Right atrium auricular region (tissue), 2 donors: ENCODE measurements around the gene STK32B. TPM values are rescaled to one million over a fixed set of nuclear protein-coding genes. Genes with fewer than 3 reads are reported as not detected.

Experiments used
- DNase-seq: peaks from one replicate; pipeline ENCODE4 v3.0.0-alpha.2; 2019; ENCODE audit warnings: low spot score
- H3K27ac ChIP-seq, 2 donors: fragments of 200-600 bp; sonication (generic); 1 replicate in 1 of 2; 2 replicates in 1 of 2; pipeline ENCODE4 v1.5.1; 2016 to 2019
- H3K27me3 ChIP-seq, 2 donors: fragments of 200-600 bp; sonication (generic); one replicate each; pipeline versions ENCODE4 v1.5.1 to v1.6.0; 2017 to 2019
- H3K36me3 ChIP-seq: fragments of 200-600 bp; sonication (generic); one replicate; pipeline ENCODE4 v1.5.1; 2016
- H3K4me1 ChIP-seq, 2 donors: fragments of 200-600 bp; sonication (generic); one replicate each; pipeline versions ENCODE4 v1.5.1 to v1.6.0; 2017 to 2019
- H3K4me3 ChIP-seq, 2 donors: fragments of 200-600 bp; sonication (generic); 1 replicate in 1 of 2; 2 replicates in 1 of 2; pipeline ENCODE4 v1.5.1; 2017 to 2019; ENCODE audit warnings: mild to moderate bottlenecking in 1 of 2, moderate library complexity in 1 of 2
- H3K9me3 ChIP-seq, 2 donors: fragments of 200-600 bp; sonication (generic); one replicate each; pipeline ENCODE4 v1.5.1; 2019
- total RNA-seq, 2 donors: library from RNA; depleted of rRNA; stranded (reverse); fragments of >200 nt; gene quantifications; one replicate each; pipeline ENCODE4 v1.1.0, GENCODE V29; 2016
- TF ChIP-seq, protein P1 (sequence below), 2 donors: fragments of 200-600 bp; sonication (generic); IDR thresholded peaks; one replicate each; pipeline ENCODE4 v1.5.1; 2019; ENCODE audit warnings: antibody characterized with exemption in 2 of 2

Gene STK32B
- total RNA-seq, 2 donors from 2014 or later, result 0.31 to 0.59 TPM

DNA sequence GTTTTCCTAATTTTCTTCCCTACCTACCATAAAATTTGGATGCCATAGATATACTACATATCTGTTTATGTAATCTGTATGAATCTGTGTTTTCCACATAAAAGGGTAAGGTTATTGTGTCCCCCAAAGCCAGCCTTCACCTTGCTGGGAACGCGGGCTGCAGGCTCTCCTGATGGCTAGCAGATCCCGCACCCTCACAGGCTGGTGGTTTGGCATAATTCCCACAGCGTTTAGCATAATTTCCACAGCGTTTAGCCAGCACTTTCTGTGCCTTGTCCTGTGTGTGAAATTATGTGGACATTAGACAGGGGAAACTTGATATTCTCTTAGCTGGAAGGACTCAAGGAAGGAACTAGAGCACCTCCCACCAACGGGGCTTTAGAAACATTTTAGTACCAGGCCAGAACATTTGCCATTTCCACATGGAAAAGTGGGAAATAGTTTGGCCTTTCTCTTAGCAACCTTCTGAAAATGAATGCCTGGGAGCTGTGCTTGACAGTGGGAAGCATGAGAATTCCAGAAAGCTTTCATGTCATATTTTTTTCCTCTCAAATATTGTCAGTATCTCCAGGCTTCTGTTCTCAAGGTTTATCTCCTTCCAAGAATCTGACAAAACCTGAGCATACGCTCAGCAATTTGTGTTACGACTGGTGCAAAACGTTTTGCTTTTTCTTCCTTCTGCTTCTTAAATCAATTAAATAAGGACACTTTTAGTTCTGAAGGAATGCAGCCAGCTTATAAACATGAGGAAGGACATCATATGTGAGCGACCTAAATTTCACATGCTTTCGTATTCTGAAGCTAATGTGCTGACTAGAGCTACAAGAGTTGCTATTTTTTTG is 67.9 kb downstream of the STK32B start:
- H3K9me3 ChIP-seq, result no peaks in the 10 kb centered on the region
- TF ChIP-seq, protein P1, sequence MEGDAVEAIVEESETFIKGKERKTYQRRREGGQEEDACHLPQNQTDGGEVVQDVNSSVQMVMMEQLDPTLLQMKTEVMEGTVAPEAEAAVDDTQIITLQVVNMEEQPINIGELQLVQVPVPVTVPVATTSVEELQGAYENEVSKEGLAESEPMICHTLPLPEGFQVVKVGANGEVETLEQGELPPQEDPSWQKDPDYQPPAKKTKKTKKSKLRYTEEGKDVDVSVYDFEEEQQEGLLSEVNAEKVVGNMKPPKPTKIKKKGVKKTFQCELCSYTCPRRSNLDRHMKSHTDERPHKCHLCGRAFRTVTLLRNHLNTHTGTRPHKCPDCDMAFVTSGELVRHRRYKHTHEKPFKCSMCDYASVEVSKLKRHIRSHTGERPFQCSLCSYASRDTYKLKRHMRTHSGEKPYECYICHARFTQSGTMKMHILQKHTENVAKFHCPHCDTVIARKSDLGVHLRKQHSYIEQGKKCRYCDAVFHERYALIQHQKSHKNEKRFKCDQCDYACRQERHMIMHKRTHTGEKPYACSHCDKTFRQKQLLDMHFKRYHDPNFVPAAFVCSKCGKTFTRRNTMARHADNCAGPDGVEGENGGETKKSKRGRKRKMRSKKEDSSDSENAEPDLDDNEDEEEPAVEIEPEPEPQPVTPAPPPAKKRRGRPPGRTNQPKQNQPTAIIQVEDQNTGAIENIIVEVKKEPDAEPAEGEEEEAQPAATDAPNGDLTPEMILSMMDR (IDR thresholded peaks at IDR 0.05), result no peak
- H3K27ac ChIP-seq, result no peak overlapping the region
- H3K36me3 ChIP-seq, result no peaks in the 10 kb centered on the region
- no peaks in the 10 kb centered on the region for H3K27me3 ChIP-seq
- H3K4me3 ChIP-seq, result no peak overlapping the region
- no peaks in the 10 kb centered on the region for H3K4me1 ChIP-seq
- no peak for DNase-seq

DNA sequence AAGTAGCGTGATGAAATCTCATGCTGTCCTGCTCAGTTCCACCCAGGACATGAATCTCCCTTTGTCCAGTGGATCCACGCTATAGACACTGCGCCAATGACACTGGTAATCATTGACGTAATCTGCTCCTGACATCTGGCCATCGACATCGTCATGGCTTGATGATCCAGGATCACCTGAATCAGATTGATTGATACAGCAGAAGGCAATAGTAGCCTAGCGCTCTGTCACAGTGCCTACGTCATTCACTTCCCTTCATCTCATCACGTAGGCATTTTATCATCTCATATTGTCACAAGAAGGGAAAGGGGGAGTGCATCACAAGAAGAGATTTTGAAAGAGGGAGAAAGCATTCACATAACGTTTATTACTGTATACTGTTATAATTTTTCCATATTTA is 68.8 kb downstream of the STK32B start:
- Histone ChIP-seq H3K36me3 (no peaks in the 10 kb centered on the region), H3K27ac (no peak overlapping the region), H3K4me3 (no peak overlapping the region), H3K27me3 (no peaks in the 10 kb centered on the region), H3K9me3 (no peaks in the 10 kb centered on the region), H3K4me1 (no peaks in the 10 kb centered on the region)
- DNase-seq, result no peak
- TF ChIP-seq, protein P1 (IDR thresholded peaks at IDR 0.05), result no peak

DNA sequence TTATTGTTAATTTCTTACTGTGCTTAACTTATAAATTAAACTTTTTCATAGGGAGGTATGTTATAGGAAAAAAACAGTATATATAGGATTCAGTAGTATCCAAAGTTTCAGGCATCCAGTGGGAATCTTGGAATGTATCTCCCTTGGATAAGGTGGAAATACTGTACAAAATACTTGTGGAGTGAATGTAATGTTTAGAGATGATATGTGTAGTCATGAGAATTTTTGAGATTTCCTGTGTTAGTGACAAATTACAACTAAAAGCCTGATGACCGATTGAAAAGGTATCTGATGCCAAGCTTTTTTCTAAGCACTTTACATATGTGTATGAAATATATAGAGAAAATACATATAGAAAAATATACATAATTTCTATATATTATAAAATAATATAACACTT is 69.2 kb downstream of the STK32B start:
- TF ChIP-seq, protein P1 (IDR thresholded peaks at IDR 0.05), result no peak
- Histone ChIP-seq H3K4me1 (no peaks in the 10 kb centered on the region), H3K4me3 (no peak overlapping the region), H3K36me3 (no peaks in the 10 kb centered on the region), H3K27me3 (no peaks in the 10 kb centered on the region), H3K9me3 (no peaks in the 10 kb centered on the region), H3K27ac (no peak overlapping the region)
- no peak for DNase-seq

DNA sequence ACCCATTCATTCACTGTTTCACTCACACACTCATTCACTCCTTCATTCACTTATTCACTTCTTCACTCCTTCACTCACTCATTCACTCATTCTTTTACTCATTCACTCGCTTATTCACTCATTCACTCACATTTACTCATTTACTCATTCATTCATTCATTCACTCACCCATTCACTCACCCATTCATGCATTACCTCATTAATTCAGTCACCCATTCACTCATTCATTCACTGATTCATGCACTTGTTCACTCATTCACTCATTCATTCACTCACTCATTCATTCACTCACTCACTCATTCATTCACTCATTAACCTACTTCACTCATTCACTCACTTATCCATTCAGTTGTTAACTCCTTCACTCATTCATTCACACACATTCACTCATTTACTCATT is 70.8 kb downstream of the STK32B start:
- Histone ChIP-seq H3K27me3 (no peaks in the 10 kb centered on the region), H3K36me3 (no peaks in the 10 kb centered on the region)

DNA sequence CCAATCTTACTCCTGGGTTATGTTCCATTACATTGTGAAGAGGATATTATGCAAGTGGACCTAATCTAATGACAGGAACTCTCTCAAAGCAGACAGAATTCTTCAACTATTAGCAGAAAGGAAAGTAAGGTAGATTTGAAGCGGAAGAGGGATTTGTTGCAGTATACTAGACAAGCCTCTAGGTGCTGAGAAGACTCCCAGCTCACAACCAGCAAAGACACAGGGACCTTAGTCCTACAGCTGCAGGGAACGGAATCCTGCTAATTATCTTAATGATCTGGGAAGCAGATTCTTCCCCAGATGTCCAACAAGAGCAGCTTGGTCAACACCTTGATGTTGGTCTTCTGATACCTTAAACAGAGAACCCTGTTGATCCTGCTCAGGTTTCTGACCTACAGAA is 73.6 kb downstream of the STK32B start:
- Histone ChIP-seq H3K4me1 (no peaks in the 10 kb centered on the region), H3K4me3 (no peak overlapping the region), H3K27me3 (no peaks in the 10 kb centered on the region), H3K27ac (no peak overlapping the region), H3K36me3 (no peaks in the 10 kb centered on the region), H3K9me3 (no peaks in the 10 kb centered on the region)
- TF ChIP-seq, protein P1 (IDR thresholded peaks at IDR 0.05), result no peak
- no peak for DNase-seq

More for the DNA sequence above, 70.8 kb downstream of the STK32B start:
- no peak for DNase-seq
- Histone ChIP-seq H3K27ac (no peak overlapping the region), H3K4me1 (no peaks in the 10 kb centered on the region), H3K4me3 (no peak overlapping the region), H3K9me3 (no peaks in the 10 kb centered on the region)
- TF ChIP-seq, protein P1 (IDR thresholded peaks at IDR 0.05), result no peak

DNA sequence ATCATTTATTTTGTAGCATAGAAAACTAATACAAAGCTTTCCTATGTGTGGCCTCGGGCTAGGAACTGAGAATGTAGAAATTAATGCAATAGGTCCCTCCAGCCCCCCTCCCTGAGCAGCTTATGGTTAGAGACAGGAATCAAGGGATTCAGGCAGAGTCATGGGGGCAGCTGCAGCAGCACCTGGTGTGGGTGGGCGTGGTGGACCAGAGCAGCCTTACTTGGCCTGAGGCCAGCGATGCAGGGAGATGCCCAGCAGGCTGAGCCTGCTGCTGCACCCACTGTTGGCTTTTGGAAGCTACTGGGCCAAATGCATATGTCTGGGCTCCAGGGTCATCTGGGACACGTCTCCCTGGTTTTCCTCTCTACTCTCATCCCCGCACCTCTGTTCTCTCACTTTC is 74.0 kb downstream of the STK32B start:
- Histone ChIP-seq H3K4me3 (no peak overlapping the region), H3K9me3 (no peaks in the 10 kb centered on the region), H3K36me3 (no peaks in the 10 kb centered on the region), H3K4me1 (no peaks in the 10 kb centered on the region), H3K27me3 (no peaks in the 10 kb centered on the region), H3K27ac (no peak overlapping the region)
- DNase-seq, result no peak
- TF ChIP-seq, protein P1 (IDR thresholded peaks at IDR 0.05), result no peak
